H9 (cell line): ENCODE data around the gene CDH4. TPM values are rescaled to one million over a fixed set of nuclear protein-coding genes. Genes with fewer than 3 reads are reported as not detected.

Source experiments
- DNase-seq: peaks from one replicate; pipeline ENCODE4 v3.0.0-alpha.2; 2017
- H2AFZ ChIP-seq: one replicate; pipeline ENCODE4 v1.6.1; 2013; ENCODE audit warnings: mild to moderate bottlenecking, low read length, control low read depth, moderate library complexity
- H2AK5ac ChIP-seq: 2 replicates; pipeline ENCODE4 v1.6.1; 2013; ENCODE audit warnings: low read length, control low read depth, mixed read lengths; ENCODE audit not compliant: insufficient read length
- H2BK120ac ChIP-seq: one replicate; pipeline ENCODE4 v1.6.1; 2013; ENCODE audit warnings: low read depth, mild to moderate bottlenecking, low read length, control low read depth, inconsistent platforms; ENCODE audit not compliant: poor library complexity, severe bottlenecking
- H2BK12ac ChIP-seq: 2 replicates; pipeline ENCODE4 v1.6.1; 2013; ENCODE audit warnings: low read length, control low read depth, mixed read lengths, low read depth; ENCODE audit not compliant: insufficient read length
- H2BK15ac ChIP-seq: 2 replicates; pipeline ENCODE4 v1.6.1; 2013; ENCODE audit warnings: low read depth, low read length, control low read depth
- H2BK20ac ChIP-seq: one replicate; pipeline ENCODE4 v1.6.1; 2013; ENCODE audit warnings: low read depth, mild to moderate bottlenecking, low read length, control low read depth, inconsistent platforms; ENCODE audit not compliant: poor library complexity, severe bottlenecking
- H2BK5ac ChIP-seq: 2 replicates; pipeline ENCODE4 v1.6.1; 2013; ENCODE audit warnings: low read length, control low read depth, mixed read lengths; ENCODE audit not compliant: insufficient read length
- H3K14ac ChIP-seq: 2 replicates; pipeline ENCODE4 v1.6.1; 2013; ENCODE audit warnings: low read length, control low read depth; ENCODE audit not compliant: insufficient read depth
- H3K18ac ChIP-seq: 2 replicates; pipeline ENCODE4 v1.6.1; 2013; ENCODE audit warnings: low read depth, mild to moderate bottlenecking, mixed read lengths, low read length, control low read depth; ENCODE audit not compliant: insufficient read length
- H3K23ac ChIP-seq: 2 replicates; pipeline ENCODE4 v1.6.1; 2013; ENCODE audit warnings: low read length, control low read depth, mixed read lengths, low read depth; ENCODE audit not compliant: insufficient read length
- H3K23me2 ChIP-seq: 2 replicates; pipeline ENCODE4 v1.6.1; 2013; ENCODE audit warnings: low read depth, mild to moderate bottlenecking, mixed read lengths, low read length, control low read depth; ENCODE audit not compliant: insufficient read length, poor library complexity, severe bottlenecking
- H3K27ac ChIP-seq: 2 replicates; pipeline ENCODE4 v1.5.1; 2013; ENCODE audit warnings: low read length, control low read depth, mixed read lengths, low read depth; ENCODE audit not compliant: insufficient read length
- H3K27me3 ChIP-seq: 2 replicates; pipeline ENCODE4 v1.6.1; 2013; ENCODE audit warnings: low read length, control low read depth, inconsistent platforms; ENCODE audit not compliant: insufficient read depth
- H3K4ac ChIP-seq: 2 replicates; pipeline ENCODE4 v1.6.1; 2013; ENCODE audit warnings: low read depth, mild to moderate bottlenecking, control low read depth, inconsistent platforms, low read length, moderate library complexity
- H3K4me1 ChIP-seq: 2 replicates; pipeline ENCODE4 v1.6.1; 2013; ENCODE audit warnings: low read length, control low read depth, inconsistent platforms; ENCODE audit not compliant: insufficient read depth
- H3K4me2 ChIP-seq: 2 replicates; pipeline ENCODE4 v1.6.1; 2013; ENCODE audit warnings: low read length, control low read depth, mixed read lengths; ENCODE audit not compliant: insufficient read length, insufficient read depth
- H3K56ac ChIP-seq: 2 replicates; pipeline ENCODE4 v1.6.1; 2013; ENCODE audit warnings: low read depth, mild to moderate bottlenecking, mixed read lengths, low read length, control low read depth; ENCODE audit not compliant: insufficient read length
- H3K79me1 ChIP-seq: 2 replicates; pipeline ENCODE4 v1.6.1; 2013; ENCODE audit warnings: low read depth, mild to moderate bottlenecking, moderate library complexity, low read length, control low read depth, inconsistent platforms; ENCODE audit not compliant: insufficient read depth, poor library complexity, severe bottlenecking
- H3K79me2 ChIP-seq: 2 replicates; pipeline ENCODE4 v1.6.1; 2013; ENCODE audit warnings: low read length, control low read depth, inconsistent platforms; ENCODE audit not compliant: insufficient read depth
- H3K9ac ChIP-seq: 2 replicates; pipeline ENCODE4 v1.6.1; 2013; ENCODE audit warnings: low read length, control low read depth, mixed read lengths; ENCODE audit not compliant: insufficient read length; ENCODE audit errors: extremely low read depth
- H3K9me3 ChIP-seq: one replicate; pipeline ENCODE4 v1.6.1; 2013; ENCODE audit warnings: low read depth, low read length, inconsistent platforms; ENCODE audit not compliant: control insufficient read depth
- H3T11ph ChIP-seq: one replicate; pipeline ENCODE4 v1.6.1; 2013; ENCODE audit warnings: mild to moderate bottlenecking, low read length, control low read depth, inconsistent platforms
- H4K20me1 ChIP-seq: one replicate; pipeline ENCODE4 v1.6.1; 2013; ENCODE audit not compliant: control insufficient read depth, insufficient read length, insufficient read depth
- H4K5ac ChIP-seq: 2 replicates; pipeline ENCODE4 v1.6.1; 2013; ENCODE audit warnings: low read depth, mild to moderate bottlenecking, mixed read lengths, low read length, control low read depth; ENCODE audit not compliant: insufficient read length
- H4K8ac ChIP-seq: replicated peaks from 2 replicates; pipeline ENCODE4 v1.6.1; 2013; ENCODE audit warnings: low read length, control low read depth, mixed read lengths, low read depth; ENCODE audit not compliant: insufficient read length
- H4K91ac ChIP-seq: 2 replicates; pipeline ENCODE4 v1.6.1; 2013; ENCODE audit warnings: low read depth, mild to moderate bottlenecking, moderate library complexity, mixed read lengths, low read length, control low read depth; ENCODE audit not compliant: insufficient read length
- H3K27ac Mint-ChIP-seq, 3 experiments: 2 replicates in 2 of 3; 3 replicates in 1 of 3; pipeline ENCODE4 v1.8.0; 2020 to 2021; ENCODE audit warnings: mixed read lengths in 3 of 3, mild to moderate bottlenecking in 1 of 3, moderate library complexity in 1 of 3
- H3K27me3 Mint-ChIP-seq: 2 replicates; pipeline ENCODE4 v1.8.0; 2021; ENCODE audit warnings: low read depth, mild to moderate bottlenecking, moderate library complexity, mixed read lengths
- H3K36me3 Mint-ChIP-seq, 3 experiments: 2 replicates in 2 of 3; 3 replicates in 1 of 3; pipeline ENCODE4 v1.8.0; 2020 to 2021; ENCODE audit warnings: low read depth in 3 of 3, mixed read lengths in 3 of 3; ENCODE audit not compliant: insufficient read depth in 1 of 3
- H3K4me1 Mint-ChIP-seq, 2 experiments: 2 replicates each; pipeline ENCODE4 v1.8.0; 2020; ENCODE audit warnings: mixed read lengths in 2 of 2
- H3K4me3 Mint-ChIP-seq, 2 experiments: 2 replicates in 1 of 2; 3 replicates in 1 of 2; pipeline ENCODE4 v1.8.0; 2020 to 2021; ENCODE audit warnings: mild to moderate bottlenecking in 2 of 2, mixed read lengths in 2 of 2, moderate library complexity in 1 of 2
- H3K9me3 Mint-ChIP-seq, 2 experiments: 2 replicates in 1 of 2; 3 replicates in 1 of 2; pipeline ENCODE4 v1.8.0; 2020; ENCODE audit warnings: mild to moderate bottlenecking in 2 of 2, mixed read lengths in 2 of 2, moderate library complexity in 1 of 2
- WGBS: extraction: QIAGEN DNeasy Blood & Tissue Kit; methylation state at CpG from one replicate; pipeline ENCODE4 v1.1.7; 2013; ENCODE audit warnings: missing lambda C conversion rate, low lambda C conversion rate, mixed read lengths; ENCODE audit not compliant: insufficient read length; ENCODE audit errors: extremely low coverage; 5-methylcytosine and 5-hydroxymethylcytosine counted together
- total RNA-seq: library from RNA; stranded (reverse); gene quantifications from 2 replicates; pipeline ENCODE4 v1.2.1, GENCODE V29; 2021
- TF ChIP-seq, protein P1 (sequence below): fragments of 200-600 bp; sonication (generic); conservative IDR thresholded peaks from 3 replicates; pipeline ENCODE4 v1.8.0; 2021; ENCODE audit warnings: antibody characterized with exemption, mild to moderate bottlenecking

The CDH4 gene
- total RNA-seq, 1 experiment from 2014 or later = 3.0 TPM

GRCh38 chr20:61988665-61989064 lies 736.6 kb downstream of the CDH4 start:
- Histone ChIP-seq H3K27me3 (no peaks in the 10 kb centered on the region), H3T11ph (no peak overlapping the region), H2BK12ac (no peak overlapping the region), H3K18ac (no peak overlapping the region), H3K27ac (no peak overlapping the region), H3K4ac (no peak overlapping the region), H3K79me2 (no peaks in the 10 kb centered on the region), H3K23ac (no peak overlapping the region), H2AFZ (no peak overlapping the region), H3K9me3 (peaks cover 7% of the 10 kb centered on the region), H3K4me1 (no peaks in the 10 kb centered on the region), H2BK15ac (no peak overlapping the region), H3K4me2 (no peak overlapping the region), H2BK5ac (no peak overlapping the region), H4K20me1 (no peaks in the 10 kb centered on the region), H2BK120ac (no peak overlapping the region), H2AK5ac (no peak overlapping the region), H4K8ac (no peak overlapping the region), H2BK20ac (no peak overlapping the region), H4K91ac (no peak overlapping the region), H3K56ac (no peak overlapping the region), H4K5ac (no peak overlapping the region), H3K9ac (no peak overlapping the region), H3K23me2 (no peaks in the 10 kb centered on the region), H3K79me1 (peaks cover 3% of the 10 kb centered on the region), H3K14ac (no peak overlapping the region)
- Mint-ChIP-seq H3K36me3 (peaks cover 66 to 90% (median 84%) of the 10 kb centered on the region in 3 experiments), H3K4me3 (no peak overlapping the region), H3K27me3 (no peaks in the 10 kb centered on the region), H3K9me3 (peaks cover 9 to 11% of the 10 kb centered on the region in 2 experiments), H3K27ac (no peak overlapping the region), H3K4me1 (no peaks in the 10 kb centered on the region)
- TF ChIP-seq, protein P1, sequence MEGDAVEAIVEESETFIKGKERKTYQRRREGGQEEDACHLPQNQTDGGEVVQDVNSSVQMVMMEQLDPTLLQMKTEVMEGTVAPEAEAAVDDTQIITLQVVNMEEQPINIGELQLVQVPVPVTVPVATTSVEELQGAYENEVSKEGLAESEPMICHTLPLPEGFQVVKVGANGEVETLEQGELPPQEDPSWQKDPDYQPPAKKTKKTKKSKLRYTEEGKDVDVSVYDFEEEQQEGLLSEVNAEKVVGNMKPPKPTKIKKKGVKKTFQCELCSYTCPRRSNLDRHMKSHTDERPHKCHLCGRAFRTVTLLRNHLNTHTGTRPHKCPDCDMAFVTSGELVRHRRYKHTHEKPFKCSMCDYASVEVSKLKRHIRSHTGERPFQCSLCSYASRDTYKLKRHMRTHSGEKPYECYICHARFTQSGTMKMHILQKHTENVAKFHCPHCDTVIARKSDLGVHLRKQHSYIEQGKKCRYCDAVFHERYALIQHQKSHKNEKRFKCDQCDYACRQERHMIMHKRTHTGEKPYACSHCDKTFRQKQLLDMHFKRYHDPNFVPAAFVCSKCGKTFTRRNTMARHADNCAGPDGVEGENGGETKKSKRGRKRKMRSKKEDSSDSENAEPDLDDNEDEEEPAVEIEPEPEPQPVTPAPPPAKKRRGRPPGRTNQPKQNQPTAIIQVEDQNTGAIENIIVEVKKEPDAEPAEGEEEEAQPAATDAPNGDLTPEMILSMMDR = no peak
- no peak for DNase-seq
- WGBS = no CpG with 5 or more reads among the region's 18 CpGs
